HG02798 (cell line): ENCODE measurements around the gene PCDHGB4.
"Not testable (repeated sequence)": the region's sequence is repeated elsewhere in the genome, so short reads cannot be mapped to it uniquely, and the experiment has no call there.

Experiments
- ATAC-seq: cut with Tn5 transposase; IDR thresholded peaks from one replicate; pipeline ENCODE4 v1.9.1; 2021; ENCODE audit warnings: mild to moderate bottlenecking; ENCODE audit not compliant: unreplicated experiment, poor library complexity

The PCDHGB4 gene

DNA sequence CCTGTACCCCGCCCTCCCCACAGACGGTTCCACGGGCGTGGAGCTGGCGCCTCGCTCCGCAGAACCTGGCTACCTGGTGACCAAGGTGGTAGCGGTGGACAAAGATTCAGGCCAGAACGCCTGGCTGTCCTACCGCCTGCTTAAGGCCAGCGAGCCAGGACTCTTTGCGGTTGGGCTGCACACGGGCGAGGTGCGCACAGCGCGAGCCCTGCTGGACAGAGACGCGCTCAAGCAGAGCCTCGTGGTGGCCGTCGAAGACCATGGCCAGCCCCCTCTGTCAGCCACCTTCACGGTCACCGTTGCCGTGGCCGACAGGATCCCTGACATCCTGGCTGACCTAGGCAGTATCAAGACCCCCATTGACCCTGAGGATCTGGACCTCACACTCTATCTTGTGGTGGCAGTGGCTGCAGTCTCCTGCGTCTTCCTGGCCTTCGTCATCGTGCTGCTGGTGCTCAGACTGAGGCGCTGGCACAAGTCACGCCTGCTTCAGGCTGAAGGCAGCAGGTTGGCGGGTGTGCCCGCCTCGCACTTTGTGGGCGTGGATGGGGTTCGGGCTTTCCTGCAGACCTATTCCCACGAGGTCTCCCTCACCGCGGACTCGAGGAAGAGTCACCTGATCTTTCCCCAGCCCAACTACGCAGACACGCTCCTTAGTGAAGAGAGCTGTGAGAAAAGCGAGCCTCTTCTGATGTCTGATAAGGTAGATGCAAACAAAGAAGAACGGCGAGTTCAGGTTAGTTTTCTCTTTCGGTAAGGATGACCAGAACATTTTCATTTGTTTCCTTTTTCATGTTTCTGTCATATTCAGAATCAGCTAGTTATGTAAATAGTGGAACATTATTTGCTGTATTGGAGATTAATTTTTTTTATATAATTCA lies 21.2 kb upstream of the PCDHGB4 start:
- ATAC-seq, result no peak

DNA sequence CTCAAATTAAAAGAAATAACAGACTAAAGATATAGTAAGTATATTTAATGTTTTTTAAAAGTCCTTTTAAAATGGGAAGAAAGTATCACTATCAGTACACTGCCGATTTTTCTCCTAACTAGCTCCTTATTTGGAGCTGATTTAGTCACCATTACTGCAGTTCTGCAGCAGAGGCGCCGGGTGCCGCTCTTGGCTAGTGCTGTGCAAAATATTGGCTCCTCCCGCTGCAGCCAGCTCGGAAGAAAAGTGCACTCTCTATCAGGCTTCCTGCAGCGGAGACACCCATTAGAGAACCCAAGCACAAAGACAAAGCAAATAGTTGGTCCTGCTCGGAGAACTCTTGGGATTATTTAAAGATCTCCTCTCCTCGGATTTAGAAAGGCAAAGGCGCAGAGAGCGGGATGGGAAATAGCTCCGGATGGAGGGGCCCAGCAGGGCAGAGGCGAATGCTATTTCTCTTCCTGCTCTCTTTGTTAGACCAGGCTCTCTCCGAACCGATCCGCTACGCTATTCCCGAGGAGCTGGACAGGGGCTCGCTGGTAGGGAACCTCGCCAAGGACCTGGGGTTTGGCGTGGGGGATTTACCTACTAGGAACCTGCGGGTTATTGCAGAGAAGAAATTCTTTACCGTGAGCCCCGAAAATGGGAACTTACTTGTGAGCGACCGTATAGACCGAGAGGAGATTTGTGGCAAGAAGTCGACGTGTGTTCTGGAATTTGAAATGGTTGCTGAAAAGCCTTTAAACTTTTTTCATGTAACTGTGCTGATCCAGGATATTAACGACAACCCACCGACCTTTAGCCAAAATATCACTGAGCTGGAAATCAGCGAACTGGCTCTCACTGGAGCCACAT lies 17.3 kb upstream of the PCDHGB4 start, which contains the start of gene PCDHGB3:
Gene PCDHGB3, plus strand, starts transcription at position 249 of the 855 bp plus-strand sequence. Its CDS starts 153 bp downstream, at position 402.
- peak; percentile 91 for ATAC-seq

GRCh38 chr5:141371572-141372475 lies 15.7 kb upstream of the PCDHGB4 start:
- no peak for ATAC-seq

GRCh38 chr5:141373673-141374317 lies 13.7 kb upstream of the PCDHGB4 start, which contains the start of gene PCDHGA6:
TSS of gene PCDHGA6 (plus strand) at chr5:141373891. CDS start at chr5:141374084, 193 bp downstream.
- no peak for ATAC-seq

GRCh38 chr5:141374627-141375026 lies 12.9 kb upstream of the PCDHGB4 start:
- no peak for ATAC-seq

DNA sequence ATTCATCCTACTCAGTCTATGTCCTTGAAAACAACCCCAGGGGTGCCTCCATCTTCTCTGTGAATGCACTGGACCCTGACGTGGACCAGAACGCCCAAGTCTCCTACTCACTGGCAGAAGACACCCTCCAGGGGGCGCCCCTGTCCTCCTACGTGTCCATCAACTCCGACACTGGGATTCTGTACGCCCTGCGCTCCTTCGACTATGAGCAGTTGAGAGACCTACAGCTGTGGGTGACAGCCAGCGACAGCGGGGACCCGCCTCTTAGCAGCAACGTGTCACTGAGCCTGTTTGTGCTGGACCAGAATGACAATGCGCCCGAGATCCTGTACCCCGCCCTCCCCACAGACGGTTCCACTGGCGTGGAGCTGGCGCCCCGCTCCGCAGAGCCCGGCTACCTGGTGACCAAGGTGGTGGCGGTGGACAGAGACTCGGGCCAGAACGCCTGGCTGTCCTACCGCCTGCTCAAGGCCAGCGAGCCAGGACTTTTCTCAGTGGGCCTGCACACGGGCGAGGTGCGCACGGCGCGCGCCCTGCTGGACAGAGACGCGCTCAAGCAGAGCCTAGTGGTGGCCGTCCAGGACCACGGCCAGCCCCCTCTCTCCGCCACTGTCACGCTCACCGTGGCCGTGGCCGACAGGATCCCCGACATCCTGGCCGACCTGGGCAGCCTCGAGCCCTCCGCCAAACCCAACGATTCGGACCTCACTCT lies 11.9 kb upstream of the PCDHGB4 start:
- not testable (repeated sequence) for ATAC-seq

DNA sequence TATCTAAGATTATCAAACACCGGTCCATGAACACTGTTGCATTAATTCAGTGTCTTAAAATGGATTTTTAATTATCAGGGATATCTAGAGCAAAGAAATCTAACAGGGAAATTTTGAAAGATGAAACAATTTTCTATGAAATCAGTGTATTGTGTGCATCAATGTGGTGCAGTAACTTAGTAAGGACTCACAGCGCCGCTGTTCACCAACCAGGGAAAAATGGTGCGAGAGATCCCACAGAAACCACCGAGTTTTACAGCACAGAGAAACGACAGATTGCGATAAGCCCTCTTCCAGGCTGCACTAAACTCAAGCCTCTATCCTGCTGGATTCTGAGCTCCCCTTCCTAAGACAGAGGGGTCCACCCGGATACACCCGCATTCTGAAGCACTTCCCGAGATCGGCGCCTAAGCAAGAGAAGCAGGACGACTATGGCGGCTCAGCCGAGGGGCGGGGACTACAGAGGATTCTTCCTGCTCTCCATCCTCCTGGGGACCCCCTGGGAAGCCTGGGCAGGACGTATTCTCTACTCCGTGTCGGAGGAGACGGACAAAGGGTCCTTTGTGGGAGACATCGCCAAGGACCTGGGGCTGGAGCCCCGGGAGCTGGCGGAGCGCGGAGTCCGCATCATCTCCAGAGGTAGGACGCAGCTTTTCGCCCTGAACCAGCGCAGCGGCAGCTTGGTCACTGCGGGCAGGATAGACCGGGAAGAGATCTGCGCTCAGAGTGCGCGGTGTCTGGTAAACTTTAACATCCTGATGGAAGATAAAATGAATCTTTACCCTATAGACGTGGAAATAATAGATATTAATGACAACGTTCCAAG lies 4.8 kb upstream of the PCDHGB4 start, which contains the start of gene PCDHGA7:
Gene PCDHGA7, plus strand, starts transcription at position 274 of the 826 bp plus-strand sequence. Its CDS starts 158 bp downstream, at position 432.
- ATAC-seq, result peak; percentile 52

DNA sequence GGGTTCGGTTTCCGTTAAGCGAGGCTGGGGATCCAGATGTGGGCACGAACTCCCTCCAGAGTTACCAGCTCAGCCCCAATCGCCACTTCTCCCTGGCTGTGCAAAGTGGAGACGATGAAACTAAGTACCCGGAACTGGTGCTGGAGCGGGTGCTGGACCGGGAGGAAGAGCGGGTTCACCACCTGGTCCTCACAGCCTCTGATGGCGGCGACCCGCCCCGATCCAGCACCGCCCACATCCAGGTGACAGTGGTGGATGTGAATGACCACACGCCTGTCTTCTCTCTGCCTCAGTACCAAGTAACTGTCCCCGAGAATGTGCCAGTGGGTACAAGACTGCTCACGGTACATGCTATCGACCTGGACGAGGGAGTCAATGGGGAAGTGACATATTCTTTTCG lies 4.2 kb upstream of the PCDHGB4 start:
- ATAC-seq, result no peak

DNA sequence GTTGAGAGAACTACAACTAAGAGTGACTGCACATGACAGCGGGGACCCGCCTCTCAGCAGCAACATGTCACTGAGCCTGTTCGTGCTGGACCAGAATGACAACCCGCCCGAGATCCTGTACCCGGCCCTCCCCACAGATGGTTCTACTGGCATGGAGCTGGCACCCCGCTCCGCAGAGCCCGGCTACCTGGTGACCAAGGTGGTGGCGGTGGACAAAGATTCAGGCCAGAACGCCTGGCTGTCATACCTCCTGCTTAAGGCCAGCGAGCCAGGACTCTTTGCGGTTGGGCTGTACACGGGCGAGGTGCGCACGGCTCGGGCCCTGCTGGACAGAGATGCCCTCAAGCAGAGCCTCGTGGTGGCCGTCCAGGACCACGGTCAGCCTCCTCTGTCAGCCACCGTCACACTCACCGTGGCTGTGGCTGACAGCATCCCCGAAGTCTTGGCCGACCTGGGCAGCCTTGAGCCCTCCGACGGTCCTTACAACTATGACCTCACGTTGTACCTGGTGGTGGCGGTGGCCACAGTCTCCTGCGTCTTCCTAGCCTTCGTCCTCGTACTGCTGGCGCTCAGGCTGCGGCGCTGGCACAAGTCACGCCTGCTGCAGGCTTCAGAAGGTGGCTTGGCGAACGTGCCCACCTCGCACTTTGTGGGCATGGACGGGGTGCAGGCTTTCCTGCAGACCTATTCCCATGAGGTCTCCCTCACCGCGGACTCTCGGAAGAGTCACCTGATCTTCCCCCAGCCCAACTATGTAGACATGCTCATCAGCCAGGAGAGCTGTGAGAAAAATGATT lies 2.8 kb upstream of the PCDHGB4 start:
- ATAC-seq, result no peak

DNA sequence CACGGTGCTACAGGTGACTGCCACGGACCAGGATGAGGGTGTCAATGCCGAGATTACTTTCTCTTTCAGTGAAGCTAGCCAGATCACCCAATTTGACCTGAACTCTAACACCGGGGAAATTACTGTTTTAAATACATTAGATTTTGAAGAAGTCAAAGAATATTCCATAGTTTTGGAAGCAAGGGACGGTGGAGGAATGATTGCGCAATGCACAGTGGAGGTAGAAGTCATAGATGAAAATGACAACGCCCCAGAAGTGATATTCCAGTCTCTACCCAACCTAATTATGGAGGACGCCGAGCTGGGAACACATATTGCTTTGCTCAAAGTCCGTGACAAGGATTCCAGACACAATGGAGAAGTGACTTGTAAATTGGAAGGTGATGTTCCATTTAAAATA lies 1.2 kb downstream of the PCDHGB4 start:
- ATAC-seq, result no peak

- no peak for ATAC-seq
Observed at GRCh38 chr5:141389153-141390042, 1.9 kb downstream of the PCDHGB4 start.

DNA sequence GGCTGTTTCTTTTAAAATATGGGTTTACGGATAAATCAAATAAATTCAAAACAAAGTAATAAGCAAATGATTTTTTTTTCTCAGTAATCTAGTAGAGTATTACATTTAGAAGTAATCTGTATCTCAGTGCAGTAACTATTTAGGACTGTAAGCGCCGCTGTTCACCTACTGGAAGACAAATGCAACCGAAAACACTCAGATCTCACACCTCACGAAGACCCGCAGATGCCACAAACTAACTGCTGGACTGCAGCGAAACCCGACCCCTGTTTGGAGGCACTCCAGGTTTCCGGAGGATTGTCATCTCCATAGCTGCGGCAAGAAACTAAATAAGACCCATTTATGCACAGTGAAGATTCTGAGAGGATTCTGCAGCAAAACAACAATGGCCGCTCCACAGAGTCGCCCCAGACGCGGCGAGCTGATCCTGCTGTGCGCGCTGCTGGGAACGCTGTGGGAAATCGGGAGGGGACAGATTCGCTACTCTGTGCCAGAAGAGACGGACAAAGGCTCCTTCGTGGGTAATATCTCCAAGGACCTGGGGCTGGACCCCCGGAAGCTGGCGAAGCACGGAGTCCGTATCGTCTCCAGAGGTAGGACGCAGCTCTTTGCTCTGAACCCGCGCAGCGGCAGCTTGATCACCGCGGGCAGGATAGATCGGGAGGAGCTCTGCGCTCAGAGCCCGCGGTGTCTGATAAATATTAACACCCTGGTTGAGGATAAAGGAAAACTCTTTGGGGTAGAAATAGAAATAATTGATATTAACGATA lies 5.1 kb downstream of the PCDHGB4 start, which contains the start of gene PCDHGA8:
Gene PCDHGA8, plus strand, starts transcription at position 205 of the 770 bp plus-strand sequence. Its CDS starts 181 bp downstream, at position 386.
- ATAC-seq, result no peak

DNA sequence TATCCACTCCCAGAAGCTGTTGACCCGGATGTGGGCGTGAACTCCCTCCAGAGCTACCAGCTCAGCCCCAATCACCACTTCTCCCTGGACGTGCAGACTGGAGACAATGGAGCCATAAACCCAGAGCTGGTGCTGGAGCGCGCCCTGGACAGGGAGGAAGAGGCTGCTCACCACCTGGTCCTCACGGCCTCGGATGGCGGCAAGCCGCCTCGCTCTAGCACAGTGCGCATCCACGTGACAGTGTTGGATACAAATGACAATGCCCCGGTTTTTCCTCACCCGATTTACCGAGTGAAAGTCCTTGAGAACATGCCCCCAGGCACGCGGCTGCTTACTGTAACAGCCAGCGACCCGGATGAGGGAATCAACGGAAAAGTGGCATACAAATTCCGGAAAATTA lies 5.8 kb downstream of the PCDHGB4 start:
- ATAC-seq, result no peak

DNA sequence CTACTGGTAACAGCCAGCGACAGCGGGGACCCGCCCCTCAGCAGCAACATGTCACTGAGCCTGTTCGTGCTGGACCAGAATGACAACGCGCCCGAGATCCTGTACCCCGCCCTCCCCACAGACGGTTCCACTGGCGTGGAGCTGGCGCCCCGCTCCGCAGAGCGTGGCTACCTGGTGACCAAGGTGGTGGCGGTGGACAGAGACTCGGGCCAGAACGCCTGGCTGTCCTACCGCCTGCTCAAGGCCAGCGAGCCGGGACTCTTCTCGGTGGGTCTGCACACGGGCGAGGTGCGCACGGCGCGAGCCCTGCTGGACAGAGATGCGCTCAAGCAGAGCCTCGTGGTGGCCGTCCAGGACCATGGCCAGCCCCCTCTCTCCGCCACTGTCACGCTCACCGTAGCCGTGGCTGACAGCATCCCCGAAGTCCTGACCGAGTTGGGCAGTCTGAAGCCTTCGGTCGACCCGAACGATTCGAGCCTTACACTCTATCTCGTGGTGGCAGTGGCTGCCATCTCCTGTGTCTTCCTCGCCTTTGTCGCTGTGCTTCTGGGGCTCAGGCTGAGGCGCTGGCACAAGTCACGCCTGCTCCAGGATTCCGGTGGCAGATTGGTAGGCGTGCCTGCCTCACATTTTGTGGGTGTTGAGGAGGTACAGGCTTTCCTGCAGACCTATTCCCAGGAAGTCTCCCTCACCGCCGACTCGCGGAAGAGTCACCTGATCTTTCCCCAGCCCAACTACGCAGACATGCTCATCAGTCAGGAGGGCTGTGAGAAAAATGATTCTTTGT lies 7.1 kb downstream of the PCDHGB4 start:
- ATAC-seq, result not testable (repeated sequence)
